Measurements from ENCODE around the gene HLA-DRB5. TPM values are rescaled to one million over a fixed set of nuclear protein-coding genes. Genes with fewer than 3 reads are reported as not detected.
"Not testable (repeated sequence)": the region's sequence is repeated elsewhere in the genome, so short reads cannot be mapped to it uniquely, and the experiment has no call there.

Gene HLA-DRB5
- total RNA-seq, 4 donors from 2014 or later = 1.3 to 36.0 TPM; not detected in 2

DNA sequence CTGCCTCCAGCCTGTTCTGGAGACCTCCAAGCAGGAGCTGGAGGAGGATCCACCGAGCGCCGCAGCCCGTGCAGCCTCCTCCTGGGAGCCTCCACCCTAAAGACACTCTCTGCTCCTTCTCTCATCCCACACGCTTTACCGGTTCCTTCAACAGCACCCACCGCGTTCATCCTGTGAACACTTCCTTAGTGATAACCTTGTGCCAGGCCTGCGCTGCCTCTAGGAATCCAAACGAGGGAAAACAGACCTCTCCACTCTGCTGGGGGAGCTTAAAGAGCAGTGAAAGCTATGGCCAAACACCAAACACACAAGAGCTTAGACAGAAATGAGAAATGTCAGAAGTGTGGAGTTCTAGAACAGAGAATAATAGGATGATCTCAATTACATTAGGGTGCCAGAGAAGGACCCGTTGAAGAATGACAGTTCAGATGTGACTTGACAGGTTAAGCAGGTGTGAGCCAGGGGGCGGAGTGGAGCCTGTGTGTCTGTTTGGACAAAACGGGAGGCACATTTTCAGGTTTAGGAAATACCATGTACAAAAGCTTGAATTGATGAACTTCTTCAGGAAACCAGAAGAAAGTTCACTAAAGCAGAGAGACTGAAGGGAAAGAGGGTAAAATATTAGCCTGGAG lies 28.5 kb upstream of the HLA-DRB5 start:
- H3K4me1 ChIP-seq = no peaks in the 10 kb centered on the region
- no peaks in the 10 kb centered on the region for H3K9me3 ChIP-seq
- no peaks in the 10 kb centered on the region for H3K27me3 ChIP-seq
- no peak for DNase-seq (ENCODE audit: low spot score in 2 of 2)
- no peak overlapping the region for H3K4me3 ChIP-seq
- WGBS = 42% methylated on average over 9 of the region's 13 CpGs
- H3K36me3 ChIP-seq = no peaks in the 10 kb centered on the region
- no peak overlapping the region for H3K27ac ChIP-seq
- TF ChIP-seq EP300 (IDR thresholded peaks at IDR 0.05) = no peak

DNA sequence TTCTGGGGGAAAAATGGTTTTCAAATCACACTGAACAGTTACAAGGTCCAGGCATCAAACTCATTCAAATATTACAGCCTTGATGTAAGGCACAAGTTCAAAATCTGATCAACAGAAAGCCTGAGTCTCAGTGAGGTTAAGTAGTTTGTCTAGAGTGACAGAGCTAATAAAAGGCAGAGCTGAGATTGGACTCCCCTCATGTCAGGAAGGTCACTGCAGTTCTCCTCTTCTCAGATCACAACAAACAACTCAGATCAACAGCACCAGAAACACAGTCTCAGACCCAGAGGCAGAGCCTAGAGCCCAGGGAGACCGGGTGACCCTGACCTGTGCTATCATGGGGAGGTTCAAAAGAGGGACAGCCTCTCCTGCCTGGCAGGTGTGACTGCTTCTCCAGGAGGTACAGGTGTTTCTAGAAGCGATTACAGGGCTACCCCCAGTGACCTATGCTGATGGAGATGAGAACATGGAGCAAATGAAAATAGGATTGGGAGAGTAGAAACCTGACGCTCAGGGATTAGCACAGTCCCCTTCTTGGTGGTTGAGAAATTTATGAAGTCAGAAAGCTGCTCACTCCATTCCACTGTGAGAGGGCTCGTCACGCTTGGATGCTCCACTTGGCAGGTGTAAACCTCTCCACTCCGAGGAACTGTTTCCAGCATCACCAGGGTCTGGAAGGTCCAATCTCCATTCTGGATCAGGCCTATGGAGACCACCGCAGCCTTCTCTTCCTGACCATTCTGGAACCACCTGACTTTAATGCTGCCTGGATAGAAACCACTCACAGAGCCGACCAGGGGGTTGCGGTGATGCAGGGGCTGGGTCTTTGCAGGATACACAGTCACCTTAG lies 24.3 kb upstream of the HLA-DRB5 start:
- no peaks in the 10 kb centered on the region for H3K4me1 ChIP-seq
- no peaks in the 10 kb centered on the region for H3K36me3 ChIP-seq
- DNase-seq (ENCODE audit: low spot score in 2 of 2) = no peak
- no peaks in the 10 kb centered on the region for H3K27me3 ChIP-seq
- 76% methylated on average over 7 of the region's 9 CpGs for WGBS
- no peaks in the 10 kb centered on the region for H3K9me3 ChIP-seq
- no peak for TF ChIP-seq POLR2A (IDR thresholded peaks at IDR 0.05)
- TF ChIP-seq POLR2AphosphoS5 (IDR thresholded peaks at IDR 0.05) = no peak
- no peak for TF ChIP-seq EP300 (IDR thresholded peaks at IDR 0.05)
- TF ChIP-seq, protein P1, sequence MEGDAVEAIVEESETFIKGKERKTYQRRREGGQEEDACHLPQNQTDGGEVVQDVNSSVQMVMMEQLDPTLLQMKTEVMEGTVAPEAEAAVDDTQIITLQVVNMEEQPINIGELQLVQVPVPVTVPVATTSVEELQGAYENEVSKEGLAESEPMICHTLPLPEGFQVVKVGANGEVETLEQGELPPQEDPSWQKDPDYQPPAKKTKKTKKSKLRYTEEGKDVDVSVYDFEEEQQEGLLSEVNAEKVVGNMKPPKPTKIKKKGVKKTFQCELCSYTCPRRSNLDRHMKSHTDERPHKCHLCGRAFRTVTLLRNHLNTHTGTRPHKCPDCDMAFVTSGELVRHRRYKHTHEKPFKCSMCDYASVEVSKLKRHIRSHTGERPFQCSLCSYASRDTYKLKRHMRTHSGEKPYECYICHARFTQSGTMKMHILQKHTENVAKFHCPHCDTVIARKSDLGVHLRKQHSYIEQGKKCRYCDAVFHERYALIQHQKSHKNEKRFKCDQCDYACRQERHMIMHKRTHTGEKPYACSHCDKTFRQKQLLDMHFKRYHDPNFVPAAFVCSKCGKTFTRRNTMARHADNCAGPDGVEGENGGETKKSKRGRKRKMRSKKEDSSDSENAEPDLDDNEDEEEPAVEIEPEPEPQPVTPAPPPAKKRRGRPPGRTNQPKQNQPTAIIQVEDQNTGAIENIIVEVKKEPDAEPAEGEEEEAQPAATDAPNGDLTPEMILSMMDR (IDR thresholded peaks at IDR 0.05) = no peak
- no peak overlapping the region for H3K27ac ChIP-seq
- H3K4me3 ChIP-seq = no peak overlapping the region

DNA sequence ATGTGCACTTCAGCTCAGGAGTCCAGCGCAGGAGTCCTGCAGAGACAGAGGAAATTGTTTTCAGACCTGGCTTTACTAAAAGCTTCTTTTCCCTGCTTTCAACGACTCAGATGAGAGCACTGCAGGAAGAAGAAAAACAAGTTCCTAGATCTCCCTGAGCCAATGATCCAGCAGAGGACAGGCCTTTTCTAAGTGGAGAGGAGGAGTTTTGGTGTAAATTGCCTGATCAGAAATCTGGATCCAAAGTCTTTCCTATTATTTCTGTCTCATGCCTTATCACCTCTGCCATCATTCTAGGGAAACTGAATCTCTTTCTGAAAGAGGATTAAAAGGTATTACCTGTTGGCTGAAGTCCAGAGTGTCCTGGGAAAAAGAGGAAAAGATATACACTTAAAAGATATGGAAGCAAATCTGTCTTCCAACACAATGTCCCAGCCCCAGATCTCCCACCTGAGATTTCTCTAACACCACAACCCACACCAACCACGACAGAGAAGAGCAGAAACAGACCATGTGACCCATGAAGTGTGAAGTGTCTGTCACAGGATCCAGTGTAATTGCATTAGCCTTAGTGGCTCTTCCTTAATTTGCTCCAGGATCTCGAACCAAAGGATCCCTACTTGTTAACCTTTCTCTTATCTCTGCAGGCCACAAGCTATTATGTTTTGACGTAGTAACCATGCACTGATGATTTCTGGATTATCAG lies 23.1 kb upstream of the HLA-DRB5 start:
- H3K27ac ChIP-seq = no peak overlapping the region
- WGBS = 28% methylated on average over 5 of the region's 5 CpGs
- no peak overlapping the region for H3K4me3 ChIP-seq
- TF ChIP-seq POLR2A (IDR thresholded peaks at IDR 0.05) = no peak
- TF ChIP-seq POLR2AphosphoS5 (IDR thresholded peaks at IDR 0.05) = no peak
- no peak for TF ChIP-seq EP300 (IDR thresholded peaks at IDR 0.05)
- TF ChIP-seq, protein P1 (IDR thresholded peaks at IDR 0.05) = no peak
- no peaks in the 10 kb centered on the region for H3K27me3 ChIP-seq
- DNase-seq (ENCODE audit: low spot score in 2 of 2) = no peak
- no peaks in the 10 kb centered on the region for H3K9me3 ChIP-seq
- no peaks in the 10 kb centered on the region for H3K36me3 ChIP-seq
- no peaks in the 10 kb centered on the region for H3K4me1 ChIP-seq

DNA sequence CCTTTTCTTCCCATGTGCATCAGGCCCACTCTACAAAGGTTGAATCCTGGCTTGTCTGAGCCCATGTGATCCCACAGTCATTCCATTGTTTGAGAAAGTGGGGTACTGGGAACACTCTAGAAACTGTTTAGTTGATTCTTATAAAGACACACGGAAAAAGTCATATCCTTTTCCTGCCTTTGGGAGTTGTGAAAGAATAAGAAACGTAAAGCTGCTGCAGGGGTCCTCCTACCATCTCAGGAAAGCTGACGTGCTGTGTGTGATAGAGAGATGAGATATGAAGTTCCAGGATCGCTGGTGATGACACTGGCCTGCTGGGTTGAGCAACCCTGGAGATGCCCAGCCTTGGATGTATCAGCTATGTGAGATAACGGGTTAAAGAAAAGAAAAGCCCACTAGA lies 21.3 kb upstream of the HLA-DRB5 start:
- Histone ChIP-seq H3K9me3 (no peaks in the 10 kb centered on the region), H3K27ac (no peak overlapping the region), H3K4me1 (no peaks in the 10 kb centered on the region), H3K27me3 (no peaks in the 10 kb centered on the region), H3K36me3 (no peaks in the 10 kb centered on the region), H3K4me3 (no peak overlapping the region)
- no peak for TF ChIP-seq POLR2AphosphoS5 (IDR thresholded peaks at IDR 0.05)
- TF ChIP-seq EP300 (IDR thresholded peaks at IDR 0.05) = no peak
- 48% methylated on average over 5 of the region's 5 CpGs for WGBS
- DNase-seq (ENCODE audit: low spot score in 2 of 2) = no peak

DNA sequence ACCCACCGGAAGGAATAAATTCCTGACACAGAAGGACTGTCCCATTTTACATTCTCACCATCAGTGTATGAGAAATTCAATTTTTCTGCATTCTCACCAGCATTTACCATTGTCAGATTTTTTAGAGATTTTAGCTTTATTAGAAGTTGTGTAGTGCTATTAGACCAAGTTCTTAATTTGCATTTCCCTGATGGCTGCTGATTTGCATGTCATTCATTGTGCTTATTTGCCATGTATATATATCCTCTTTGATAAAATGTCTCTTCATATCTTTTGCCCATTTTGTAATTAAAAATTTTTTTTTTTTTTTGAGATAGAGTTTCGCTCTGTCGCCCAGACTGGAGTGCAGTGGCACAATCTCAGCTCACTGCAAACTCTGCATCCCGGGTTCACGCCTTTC lies 9.8 kb upstream of the HLA-DRB5 start:
- WGBS = 86% methylated on average over 5 of the region's 5 CpGs

DNA sequence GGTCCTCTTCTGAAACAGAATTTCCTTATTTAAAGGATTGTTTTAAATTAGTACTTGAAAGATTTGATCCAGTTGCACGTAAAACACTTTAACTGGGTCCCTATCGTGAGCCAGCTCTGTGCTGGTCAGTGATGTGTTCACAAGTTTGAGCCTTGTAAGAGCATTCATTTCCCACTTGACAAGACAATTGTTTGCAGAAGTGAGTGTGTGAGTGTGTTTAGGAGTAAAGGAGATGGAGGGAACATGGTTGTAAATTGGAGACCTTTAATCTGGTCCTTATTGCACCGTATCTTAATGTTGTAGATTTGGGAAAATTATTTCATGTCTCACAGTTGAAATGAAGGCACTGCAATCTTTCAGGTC lies 325 bp upstream of the HLA-DRB5 start:
- not testable (repeated sequence) for H3K4me3 ChIP-seq; H3K27ac ChIP-seq; DNase-seq (ENCODE audit: low spot score in 2 of 2); H3K9me3 ChIP-seq; H3K4me1 ChIP-seq; H3K36me3 ChIP-seq; H3K27me3 ChIP-seq
- WGBS = 28% methylated on average over 3 of the region's 3 CpGs

More for the DNA sequence above, 9.8 kb upstream of the HLA-DRB5 start:
- no peak for DNase-seq (ENCODE audit: low spot score in 2 of 2)
- no peaks in the 10 kb centered on the region for H3K4me1 ChIP-seq
- H3K36me3 ChIP-seq = no peaks in the 10 kb centered on the region
- no peak overlapping the region for H3K4me3 ChIP-seq
- H3K27ac ChIP-seq = no peak overlapping the region
- H3K27me3 ChIP-seq = no peaks in the 10 kb centered on the region
- no peaks in the 10 kb centered on the region for H3K9me3 ChIP-seq
- TF ChIP-seq, protein P1 (IDR thresholded peaks at IDR 0.05) = no peak
- TF ChIP-seq EP300 (IDR thresholded peaks at IDR 0.05) = no peak
- TF ChIP-seq POLR2AphosphoS5 (IDR thresholded peaks at IDR 0.05) = no peak
- no peak for TF ChIP-seq POLR2A (IDR thresholded peaks at IDR 0.05)
